Hippocampal formation (tissue), 2 donors: ENCODE results near the gene CPAMD8.
"Not testable (repeated sequence)": the region's sequence is repeated elsewhere in the genome, so short reads cannot be mapped to it uniquely, and the experiment has no call there.

Experiments used
- DNase-seq, 2 donors: peaks; one replicate each; lab custom pipeline; 2025; lab: John Stamatoyannopoulos, UW

Gene CPAMD8

GRCh38 chr19:17001603-17002183, 24.9 kb downstream of the CPAMD8 start:
- no peak for DNase-seq

GRCh38 chr19:16998635-16999194, 27.9 kb downstream of the CPAMD8 start:
- no peak for DNase-seq

GRCh38 chr19:16996838-16997490, 29.6 kb downstream of the CPAMD8 start:
- not testable (repeated sequence) for DNase-seq

GRCh38 chr19:16988661-16989060, 37.9 kb downstream of the CPAMD8 start:
- no peak for DNase-seq

GRCh38 chr19:16985403-16985802, 41.2 kb downstream of the CPAMD8 start:
- no peak for DNase-seq

GRCh38 chr19:16982586-16982985, 44.0 kb downstream of the CPAMD8 start:
- DNase-seq = not testable (repeated sequence)

- no peak for DNase-seq
These were observed 47.5 kb downstream of the CPAMD8 start for GRCh38 chr19:16978839-16979802.

- no peak for DNase-seq
These were observed 48.5 kb downstream of the CPAMD8 start for GRCh38 chr19:16978156-16978555.

- no peak for DNase-seq
These were observed 49.3 kb downstream of the CPAMD8 start for GRCh38 chr19:16977306-16977705.

GRCh38 chr19:16976446-16976845, 50.2 kb downstream of the CPAMD8 start:
- no peak for DNase-seq

GRCh38 chr19:16970821-16971220, 55.8 kb downstream of the CPAMD8 start:
- no peak for DNase-seq

GRCh38 chr19:16969135-16969534, 57.5 kb downstream of the CPAMD8 start:
- no peak for DNase-seq

- not testable (repeated sequence) for DNase-seq
These were observed 65.4 kb downstream of the CPAMD8 start for GRCh38 chr19:16960996-16961822.

- DNase-seq = not testable (repeated sequence)
These were observed 68.3 kb downstream of the CPAMD8 start for GRCh38 chr19:16958277-16958676.

- DNase-seq = no peak
These were observed 68.8 kb downstream of the CPAMD8 start for GRCh38 chr19:16957855-16958254.

- DNase-seq = no peak
These were observed 69.4 kb downstream of the CPAMD8 start for GRCh38 chr19:16957151-16957701.

- no peak for DNase-seq
These were observed 71.4 kb downstream of the CPAMD8 start for GRCh38 chr19:16955161-16955560.

- no peak for DNase-seq
These were observed 74.6 kb downstream of the CPAMD8 start for GRCh38 chr19:16952046-16952445.

GRCh38 chr19:16951529-16951928, 75.1 kb downstream of the CPAMD8 start:
- no peak for DNase-seq

GRCh38 chr19:16949496-16950023, 77.0 kb downstream of the CPAMD8 start:
- no peak for DNase-seq
